DOHH2 (cell line): ENCODE results near the gene NPLOC4.

Experiments
- H3F3A ChIP-seq: fragments of 200-600 bp; sonication (generic), shearing (Covaris generic); 2 replicates; pipeline ENCODE4 v1.6.0; 2016; ENCODE audit warnings: antibody characterized with exemption, mild to moderate bottlenecking; ENCODE audit not compliant: control insufficient read depth, insufficient read depth
- H3K27ac ChIP-seq: fragments of 200-600 bp; sonication (generic); 2 replicates; pipeline ENCODE4 v1.5.1; 2014; ENCODE audit warnings: low read depth, mild to moderate bottlenecking, low read length, moderate library complexity
- H3K27me3 ChIP-seq: fragments of 200-600 bp; sonication (generic); 2 replicates; pipeline ENCODE4 v1.6.1; 2014; ENCODE audit warnings: mild to moderate bottlenecking, low read length, mixed read lengths; ENCODE audit not compliant: control insufficient read depth
- H3K36me3 ChIP-seq: fragments of 200-600 bp; sonication (generic); 2 replicates; pipeline ENCODE4 v1.6.1; 2014; ENCODE audit warnings: mild to moderate bottlenecking, low read length, moderate library complexity, mixed read lengths; ENCODE audit not compliant: control insufficient read depth
- H3K4me1 ChIP-seq: fragments of 200-600 bp; sonication (generic); 2 replicates; pipeline ENCODE4 v1.6.1; 2014; ENCODE audit warnings: mild to moderate bottlenecking, low read length, mixed read lengths; ENCODE audit not compliant: control insufficient read depth
- H3K4me2 ChIP-seq: fragments of 200-600 bp; sonication (generic); 2 replicates; pipeline ENCODE4 v1.6.0; 2014; ENCODE audit warnings: mild to moderate bottlenecking, low read length, moderate library complexity
- H3K4me3 ChIP-seq: fragments of 200-600 bp; sonication (generic); 2 replicates; pipeline ENCODE4 v1.5.1; 2014; ENCODE audit warnings: mild to moderate bottlenecking, low read length, mixed read lengths
- H3K79me2 ChIP-seq: fragments of 200-600 bp; sonication (generic); 2 replicates; pipeline ENCODE4 v1.6.1; 2014; ENCODE audit warnings: mild to moderate bottlenecking, low read length, mixed read lengths; ENCODE audit not compliant: control insufficient read depth
- H3K9me2 ChIP-seq: fragments of 200-600 bp; sonication (generic); replicated peaks from 2 replicates; pipeline ENCODE4 v1.6.1; 2014; ENCODE audit warnings: mild to moderate bottlenecking, low read length, mixed read lengths; ENCODE audit not compliant: control insufficient read depth
- H3K9me3 ChIP-seq: fragments of 200-600 bp; sonication (generic); 2 replicates; pipeline ENCODE4 v1.6.1; 2014; ENCODE audit warnings: antibody characterized with exemption, low read length, mixed read lengths; ENCODE audit not compliant: control insufficient read depth, insufficient read depth
- H4K20me1 ChIP-seq: fragments of 200-600 bp; sonication (generic); 2 replicates; pipeline ENCODE4 v1.6.0; 2014; ENCODE audit warnings: low read depth, mild to moderate bottlenecking, antibody characterized with exemption, low read length, moderate library complexity; ENCODE audit not compliant: control insufficient read depth, insufficient read depth
- EZH2phosphoT487 ChIP-seq: fragments of 200-600 bp; sonication (generic); IDR thresholded peaks from 2 replicates; pipeline ENCODE4 v1.6.1; 2017; ENCODE audit warnings: borderline replicate concordance, mild to moderate bottlenecking, antibody characterized with exemption, low read length, moderate library complexity, mixed read lengths
- TF ChIP-seq, protein P1 (sequence below): fragments of 200-600 bp; sonication (generic); IDR thresholded peaks from one replicate; pipeline ENCODE4 v1.5.1; 2014; ENCODE audit warnings: antibody characterized with exemption, mild to moderate bottlenecking, low read depth, low read length; ENCODE audit not compliant: poor library complexity, severe bottlenecking

NPLOC4 gene

DNA sequence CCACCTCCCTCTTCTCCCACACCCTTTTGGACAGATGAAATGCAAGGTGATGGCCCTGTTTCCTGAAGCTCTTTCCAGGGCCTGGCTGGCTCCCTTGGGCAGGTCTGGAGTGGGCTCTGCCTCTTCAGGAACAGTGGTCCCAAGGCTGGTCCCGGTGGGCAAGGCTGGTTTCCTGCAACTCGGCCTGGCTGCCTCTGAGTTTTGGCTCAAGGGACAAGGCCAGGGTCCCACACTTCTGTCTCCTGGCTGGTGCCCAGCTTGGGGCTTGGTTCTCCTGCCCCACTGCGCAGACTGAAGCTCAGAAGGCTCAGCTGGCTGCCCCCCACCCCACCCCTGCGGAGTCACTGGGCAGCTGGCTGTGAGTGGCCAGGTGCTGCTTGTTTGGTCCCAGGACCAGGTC, 120.5 kb downstream of the NPLOC4 start:
- Histone ChIP-seq H3K27me3 (no peaks in the 10 kb centered on the region), H3K36me3 (peaks cover 23% of the 10 kb centered on the region), H3K4me1 (peaks cover 64% of the 10 kb centered on the region), H3K4me2 (peak overlapping the region; percentile 84), H3K9me2 (no peaks in the 10 kb centered on the region), H3K4me3 (peak overlapping the region; percentile 88), H4K20me1 (peaks cover 9% of the 10 kb centered on the region), H3K9me3 (no peaks in the 10 kb centered on the region), H3K79me2 (peaks cover 45% of the 10 kb centered on the region), H3K27ac (peak overlapping the region; percentile 93), H3F3A (peaks cover 57% of the 10 kb centered on the region)
- TF ChIP-seq EZH2phosphoT487: no peak
- TF ChIP-seq, protein P1, sequence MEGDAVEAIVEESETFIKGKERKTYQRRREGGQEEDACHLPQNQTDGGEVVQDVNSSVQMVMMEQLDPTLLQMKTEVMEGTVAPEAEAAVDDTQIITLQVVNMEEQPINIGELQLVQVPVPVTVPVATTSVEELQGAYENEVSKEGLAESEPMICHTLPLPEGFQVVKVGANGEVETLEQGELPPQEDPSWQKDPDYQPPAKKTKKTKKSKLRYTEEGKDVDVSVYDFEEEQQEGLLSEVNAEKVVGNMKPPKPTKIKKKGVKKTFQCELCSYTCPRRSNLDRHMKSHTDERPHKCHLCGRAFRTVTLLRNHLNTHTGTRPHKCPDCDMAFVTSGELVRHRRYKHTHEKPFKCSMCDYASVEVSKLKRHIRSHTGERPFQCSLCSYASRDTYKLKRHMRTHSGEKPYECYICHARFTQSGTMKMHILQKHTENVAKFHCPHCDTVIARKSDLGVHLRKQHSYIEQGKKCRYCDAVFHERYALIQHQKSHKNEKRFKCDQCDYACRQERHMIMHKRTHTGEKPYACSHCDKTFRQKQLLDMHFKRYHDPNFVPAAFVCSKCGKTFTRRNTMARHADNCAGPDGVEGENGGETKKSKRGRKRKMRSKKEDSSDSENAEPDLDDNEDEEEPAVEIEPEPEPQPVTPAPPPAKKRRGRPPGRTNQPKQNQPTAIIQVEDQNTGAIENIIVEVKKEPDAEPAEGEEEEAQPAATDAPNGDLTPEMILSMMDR: no peak

- Histone ChIP-seq H3K79me2 (peaks cover 54% of the 10 kb centered on the region), H3K27ac (peak overlapping the region; percentile 93), H4K20me1 (peaks cover 18% of the 10 kb centered on the region), H3K4me2 (peak overlapping the region; percentile 84), H3K36me3 (peaks cover 32% of the 10 kb centered on the region), H3K9me3 (no peaks in the 10 kb centered on the region), H3K4me1 (peaks cover 69% of the 10 kb centered on the region), H3K27me3 (no peaks in the 10 kb centered on the region), H3K9me2 (no peaks in the 10 kb centered on the region), H3F3A (peaks cover 62% of the 10 kb centered on the region), H3K4me3 (peak overlapping the region; percentile 88)
- no peak for TF ChIP-seq EZH2phosphoT487
- TF ChIP-seq, protein P1: no peak
These were observed 121.3 kb downstream of the NPLOC4 start for GRCh38 chr17:81515530-81516041.

DNA sequence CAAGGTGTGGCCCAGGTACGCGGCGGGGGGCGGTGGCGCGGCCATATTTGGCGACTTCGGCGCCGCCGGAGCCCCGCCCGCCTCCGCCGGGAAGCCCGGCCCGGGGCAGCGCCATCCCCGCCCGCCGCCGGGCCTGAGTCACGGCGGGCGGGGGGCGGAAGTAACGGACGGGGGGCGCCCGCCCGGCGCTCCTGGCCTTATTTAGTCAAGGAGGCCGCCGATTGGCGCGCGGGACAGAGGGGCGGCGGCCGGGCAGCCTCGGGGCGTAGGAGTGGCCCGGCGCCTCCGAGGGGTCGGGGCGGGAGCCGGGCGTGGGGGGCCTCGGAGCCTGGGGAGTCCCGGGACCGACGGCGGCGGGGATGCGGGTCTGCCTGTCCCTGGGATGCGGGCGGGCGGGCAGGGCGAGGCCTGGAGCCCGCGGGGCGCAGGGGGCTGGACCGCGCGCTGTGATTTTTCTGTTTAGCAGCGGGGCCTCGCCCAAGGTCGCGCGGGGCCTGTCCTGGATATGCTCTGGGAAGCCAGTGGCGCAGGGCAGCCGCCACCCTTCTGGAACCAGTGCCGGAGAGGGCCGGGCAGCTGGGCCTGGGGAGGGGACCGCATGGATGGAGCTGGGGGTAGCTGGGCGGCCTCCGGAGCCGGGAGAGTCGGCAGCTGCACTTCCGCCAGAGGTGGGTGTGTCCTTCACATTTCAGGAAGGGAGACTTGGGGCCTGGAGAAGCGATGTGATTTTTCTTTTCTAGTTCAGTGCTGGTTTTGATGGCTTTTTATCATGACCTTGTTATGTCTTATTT, 122.0 kb downstream of the NPLOC4 start:
- Histone ChIP-seq H3K79me2 (peaks cover 60% of the 10 kb centered on the region), H3K4me1 (peaks cover 70% of the 10 kb centered on the region), H3K36me3 (peaks cover 38% of the 10 kb centered on the region), H3K27me3 (no peaks in the 10 kb centered on the region), H3K9me3 (no peaks in the 10 kb centered on the region), H3K27ac (peak overlapping the region; percentile 93), H3K9me2 (no peaks in the 10 kb centered on the region), H3K4me3 (peak overlapping the region; percentile 88), H3K4me2 (peak overlapping the region; percentile 84), H3F3A (peaks cover 65% of the 10 kb centered on the region), H4K20me1 (peaks cover 25% of the 10 kb centered on the region)
- TF ChIP-seq, protein P1: no peak
- no peak for TF ChIP-seq EZH2phosphoT487
